B cell (primary cell): ENCODE measurements around the gene SAMD10. TPM values are rescaled to one million over a fixed set of nuclear protein-coding genes. Genes with fewer than 3 reads are reported as not detected.

Experiments used
- ATAC-seq: fragments of 200-7000 bp; cut with Tn5 transposase; one replicate; pipeline ENCODE4 v1.10.0; 2021; ENCODE audit warnings: low read depth, mild to moderate bottlenecking, moderate number of reproducible peaks, moderate library complexity
- CTCF ChIA-PET: fragments of 350-600 bp; sonication (Branson Sonifier 250); formaldehyde crosslinking; loops from one replicate; lab custom pipeline; 2021; ENCODE audit warnings: antibody characterized with exemption, inconsistent platforms; lab: Charles Lee
- POLR2A ChIA-PET: fragments of 350-600 bp; sonication (Branson Sonifier 250); formaldehyde crosslinking; loops from one replicate; lab custom pipeline; 2021; ENCODE audit warnings: antibody characterized with exemption; lab: Charles Lee
- DNase-seq: peaks from one replicate; pipeline ENCODE4 v3.0.0; 2013
- H2AFZ ChIP-seq: 2 replicates; pipeline ENCODE4 v1.6.1; 2012; ENCODE audit warnings: mild to moderate bottlenecking, low read depth, low read length; ENCODE audit not compliant: insufficient read depth, poor library complexity, severe bottlenecking
- H3K27ac ChIP-seq, 2 donors: 1 replicate in 1 of 2; 2 replicates in 1 of 2; pipeline ENCODE4 v1.5.1; 2012 to 2013; ENCODE audit warnings: low read length in 2 of 2, mild to moderate bottlenecking in 2 of 2, moderate library complexity in 1 of 2
- H3K27me3 ChIP-seq, 4 experiments: fragments of 200-600 bp in 1 of 4; sonication (generic) in 1 of 4; replicated peaks in 1 of 4; 1 replicate in 2 of 4; 2 replicates in 2 of 4; pipeline versions ENCODE4 v1.6.1 to v1.7.0; 2013 to 2016; ENCODE audit warnings: low read length in 3 of 4, mild to moderate bottlenecking in 2 of 4, mixed read lengths in 1 of 4, moderate library complexity in 1 of 4; ENCODE audit not compliant: insufficient read depth in 4 of 4, control insufficient read depth in 3 of 4; ENCODE audit errors: control extremely low read depth in 1 of 4
- H3K36me3 ChIP-seq, 2 experiments: replicated peaks in 1 of 2; 1 replicate in 1 of 2; 2 replicates in 1 of 2; pipeline versions ENCODE4 v1.6.1 to v1.7.1; 2013; ENCODE audit warnings: low read length in 1 of 2; ENCODE audit not compliant: insufficient read depth in 2 of 2, control insufficient read depth in 1 of 2; ENCODE audit errors: control extremely low read depth in 1 of 2, extremely low read depth in 1 of 2
- H3K4me1 ChIP-seq, 2 donors: fragments of 200-600 bp in 1 of 2; sonication (generic) in 1 of 2; 1 replicate in 1 of 2; 2 replicates in 1 of 2; pipeline versions ENCODE4 v1.5.1 to v1.6.1; 2013 to 2017; ENCODE audit warnings: low read length in 2 of 2; ENCODE audit not compliant: control insufficient read depth in 2 of 2, insufficient read depth in 2 of 2
- H3K4me2 ChIP-seq: replicated peaks from 2 replicates; pipeline ENCODE3; 2012; ENCODE audit warnings: mild to moderate bottlenecking, low read depth, low read length; ENCODE audit not compliant: poor library complexity, severe bottlenecking
- H3K4me3 ChIP-seq, 5 experiments: fragments of 200-600 bp in 1 of 5; sonication (generic) in 1 of 5; 1 replicate in 3 of 5; 2 replicates in 2 of 5; pipeline versions ENCODE4 v1.5.1 to v1.7.0; 2011 to 2016; ENCODE audit warnings: low read length in 4 of 5, mild to moderate bottlenecking in 4 of 5, low read depth in 2 of 5, control low read depth in 1 of 5, moderate library complexity in 1 of 5; ENCODE audit not compliant: insufficient read depth in 1 of 5; ENCODE audit errors: control extremely low read depth in 1 of 5, extremely low read depth in 1 of 5
- H3K79me2 ChIP-seq: fragments of 200-600 bp; sonication (generic); one replicate; pipeline ENCODE4 v1.6.0; 2016; ENCODE audit warnings: low read length; ENCODE audit not compliant: control insufficient read depth, insufficient read depth
- H3K9ac ChIP-seq: fragments of 200-600 bp; sonication (generic); 2 replicates; pipeline ENCODE4 v1.6.1; 2017; ENCODE audit warnings: mild to moderate bottlenecking, low read length, moderate library complexity
- H3K9me3 ChIP-seq, 3 donors: one replicate each; pipeline versions ENCODE4 v1.6.1 to v1.7.1; 2013; ENCODE audit warnings: low read length in 2 of 3; ENCODE audit not compliant: control insufficient read depth in 2 of 3, insufficient read depth in 1 of 3; ENCODE audit errors: control extremely low read depth in 1 of 3
- H4K20me1 ChIP-seq: 2 replicates; pipeline ENCODE4 v1.6.0; 2012; ENCODE audit warnings: mild to moderate bottlenecking, low read length; ENCODE audit not compliant: insufficient read depth, control insufficient read depth, poor library complexity, severe bottlenecking
- H3K27ac Mint-ChIP-seq: one replicate; pipeline ENCODE4 v1.8.0; 2021; ENCODE audit warnings: mixed read lengths
- H3K27me3 Mint-ChIP-seq: one replicate; pipeline ENCODE4 v1.8.0; 2021; ENCODE audit warnings: mixed read lengths
- H3K4me1 Mint-ChIP-seq: one replicate; pipeline ENCODE4 v1.8.0; 2021; ENCODE audit warnings: mixed read lengths
- H3K4me3 Mint-ChIP-seq: one replicate; pipeline ENCODE4 v1.8.0; 2021; ENCODE audit warnings: mixed read lengths
- H3K9me3 Mint-ChIP-seq: one replicate; pipeline ENCODE4 v1.8.0; 2022; ENCODE audit warnings: mixed read lengths; ENCODE audit not compliant: insufficient read depth
- CTCF ChIP-seq: fragments of 200-600 bp; IDR thresholded peaks from one replicate; pipeline ENCODE4 v1.8.0; 2022; ENCODE audit warnings: antibody characterized with exemption, mild to moderate bottlenecking
- EZH2 ChIP-seq: IDR thresholded peaks from 2 replicates; pipeline ENCODE4 v1.6.1; 2012; ENCODE audit warnings: borderline replicate concordance, low read depth, mild to moderate bottlenecking, moderate library complexity, low read length; ENCODE audit not compliant: insufficient read depth, poor library complexity, severe bottlenecking
- WGBS: methylation state at CpG from one replicate; pipeline ENCODE4 v1.1.5; 2013; ENCODE audit warnings: missing lambda C conversion rate; ENCODE audit not compliant: insufficient coverage; 5-methylcytosine and 5-hydroxymethylcytosine counted together
- intact Hi-C: fragments of 100-400 bp; cut with micrococcal nuclease; formaldehyde crosslinking; loops from one replicate; pipeline ENCODE4 v1.10.0; 2022
- polyA plus RNA-seq: library from polyadenylated mRNA; depleted of rRNA; stranded (reverse); fragments of >200 nt; gene quantifications from 2 replicates; pipeline ENCODE4 v1.2.3, GENCODE V29; 2012
- total RNA-seq, 2 donors: library from RNA; stranded (reverse); fragments of 120-200 nt in 1 of 2; gene quantifications; 1 replicate in 1 of 2; 2 replicates in 1 of 2; pipeline versions ENCODE4 v1.2.3 to v1.2.4, GENCODE V29; 2013 to 2022

The SAMD10 gene
- total and polyA plus RNA-seq, 2 donors (not counting 1 experiment from before 2014, with no cell fraction given), result 12.7 to 34.2 TPM

- H3K36me3 ChIP-seq, result peaks cover 0 to 12% of the 10 kb centered on the region in 2 experiments
- CTCF ChIA-PET, result interaction anchor here (0.9 kb wide), 1 partner anchor 11 kb away, joined by 5 read pairs; no protein-coding TSS in a partner anchor
Observed at GRCh38 chr20:63962426-63963347, 16.8 kb downstream of the SAMD10 start.

More at GRCh38 chr20:63962426-63963347, 16.8 kb downstream of the SAMD10 start:
- Histone ChIP-seq H3K9ac (no peak overlapping the region), H3K9me3 (peaks cover 0 to 29% (median 0%) of the 10 kb centered on the region in 3 donors), H3K4me2 (no peak overlapping the region), H3K4me1 (peaks cover 0 to 3% of the 10 kb centered on the region in 2 donors), H2AFZ (no peak overlapping the region), H3K27ac (no peak overlapping the region), H3K4me3 (no peak overlapping the region), H3K27me3 (no peaks in the 10 kb centered on the region), H4K20me1 (no peaks in the 10 kb centered on the region), H3K79me2 (no peaks in the 10 kb centered on the region)
- DNase-seq (no peak), ATAC-seq (no peak)
- 98% methylated on average over 59 of the region's 61 CpGs for WGBS
- Mint-ChIP-seq H3K4me1 (no peaks in the 10 kb centered on the region), H3K4me3 (no peak overlapping the region), H3K27ac (no peak overlapping the region), H3K27me3 (no peaks in the 10 kb centered on the region), H3K9me3 (no peaks in the 10 kb centered on the region)
- TF ChIP-seq CTCF, result no peak
- TF ChIP-seq EZH2, result no peak
- intact Hi-C loops, result no loop called here
- POLR2A ChIA-PET, result no interaction called here
